ENCODE data around the gene PRKCZ. TPM values are rescaled to one million over a fixed set of nuclear protein-coding genes. Genes with fewer than 3 reads are reported as not detected.

The PRKCZ gene
- total and polyA plus RNA-seq, 9 of the 15 experiments (the other 6 are each of a cell fraction or from before 2014, with no cell fraction given), result 0.07 to 3.1 (median 1.3) TPM

DNA sequence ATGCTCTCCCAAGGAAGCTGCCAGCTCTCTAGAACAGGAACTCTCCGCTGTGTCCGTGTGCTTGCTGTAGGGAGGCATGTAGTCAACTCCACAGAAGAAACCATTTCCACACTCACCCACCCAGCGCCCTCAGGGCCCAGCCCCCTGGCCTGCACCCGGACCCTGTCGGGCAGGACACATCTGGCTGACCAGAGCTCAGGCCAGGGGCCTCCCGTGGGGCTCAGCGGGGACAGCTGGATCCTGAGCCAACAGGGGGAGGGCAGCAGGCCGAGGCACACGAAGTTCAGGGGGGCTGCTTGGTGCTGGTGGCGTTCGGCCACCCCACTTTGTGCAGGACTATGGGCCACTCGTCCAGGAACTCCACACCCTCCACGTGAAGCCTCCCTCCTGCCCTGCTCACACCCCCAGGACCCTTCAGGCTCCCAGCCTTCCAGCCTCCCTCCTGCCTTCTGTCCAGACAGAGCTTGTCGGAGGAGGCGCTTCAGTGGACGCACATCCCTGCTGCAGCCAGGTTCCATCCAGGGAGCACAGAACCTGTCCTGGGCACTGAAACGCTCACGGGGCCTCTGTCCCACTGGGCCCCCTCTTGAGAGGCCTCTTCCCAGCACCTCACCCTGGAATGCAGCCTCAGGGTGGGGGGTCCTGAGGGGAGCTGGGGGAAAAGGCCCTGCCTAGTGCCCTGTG is 159.3 kb downstream of the PRKCZ start:
- Histone ChIP-seq H3K27me3 (ENCODE audit: control insufficient read depth in 2 of 2, insufficient read depth in 2 of 2, low read length in 2 of 2) (no peaks in the 10 kb centered on the region), H3K36me3 (ENCODE audit: control insufficient read depth, insufficient read depth, low read length) (no peaks in the 10 kb centered on the region), H3K4me3 (no peak overlapping the region), H3K9ac (ENCODE audit: insufficient read depth in 1 of 2, low read depth in 2 of 2, low read length in 2 of 2) (peak overlapping the region in 1 of 2 experiments; percentile 73; a peak in 2 of 4 replicates), H3K79me2 (ENCODE audit: control insufficient read depth, insufficient read depth, low read length) (no peaks in the 10 kb centered on the region), H3K9me3 (replicated peaks; ENCODE audit: control insufficient read depth, insufficient read depth, low read depth, low read length) (no peaks in the 10 kb centered on the region), H3K4me2 (ENCODE audit: insufficient read depth, low read length) (no peak overlapping the region), H3K9me1 (ENCODE audit: control insufficient read depth, insufficient read depth, low read length) (no peaks in the 10 kb centered on the region), H3K27ac (ENCODE audit: extremely low read depth, low read depth, low read length) (no peak overlapping the region), H3K4me1 (replicated peaks in 1 of 2; ENCODE audit: control insufficient read depth in 2 of 2, insufficient read depth in 2 of 2, low read length in 2 of 2) (peaks cover 39 to 87% of the 10 kb centered on the region in 2 experiments), H4K20me1 (replicated peaks; ENCODE audit: control insufficient read depth, insufficient read depth, low read length) (no peaks in the 10 kb centered on the region), H2AFZ (ENCODE audit: low read depth, low read length) (no peak overlapping the region)
- BruUV-seq (replicated peaks), result no TSS peak
- ATAC-seq, result no peak
- no peak for DNase-seq (ENCODE audit: extremely low read depth in 1 of 4, low spot score in 3 of 4)
- POLR2A ChIA-PET, result interaction anchor here (1.0 to 3.7 kb wide), 4 partner anchors 10 to 25 kb away, joined by 3 to 27 read pairs (median 4); partner anchors contain the start of gene SKI
- FAIRE-seq, result no peak
- in situ Hi-C loops (cut with MboI) (no loop called here), intact Hi-C loops (cut with micrococcal nuclease) (no loop called here)
- 39% methylated on average over 17 of the region's 18 CpGs for WGBS (ENCODE audit: insufficient coverage, low coverage, missing lambda C conversion rate)
- TF ChIP-seq POLR2G (IDR thresholded peaks at IDR 0.05; ENCODE audit: low read depth, low read length) (peak; percentile 38; the same call in 1 of the 2 replicates), TAF9B (IDR thresholded peaks at IDR 0.05; ENCODE audit: partially characterized antibody) (no peak)
- CTCF ChIA-PET (ENCODE audit: low intra/inter-chr PET ratio), result no interaction called here

DNA sequence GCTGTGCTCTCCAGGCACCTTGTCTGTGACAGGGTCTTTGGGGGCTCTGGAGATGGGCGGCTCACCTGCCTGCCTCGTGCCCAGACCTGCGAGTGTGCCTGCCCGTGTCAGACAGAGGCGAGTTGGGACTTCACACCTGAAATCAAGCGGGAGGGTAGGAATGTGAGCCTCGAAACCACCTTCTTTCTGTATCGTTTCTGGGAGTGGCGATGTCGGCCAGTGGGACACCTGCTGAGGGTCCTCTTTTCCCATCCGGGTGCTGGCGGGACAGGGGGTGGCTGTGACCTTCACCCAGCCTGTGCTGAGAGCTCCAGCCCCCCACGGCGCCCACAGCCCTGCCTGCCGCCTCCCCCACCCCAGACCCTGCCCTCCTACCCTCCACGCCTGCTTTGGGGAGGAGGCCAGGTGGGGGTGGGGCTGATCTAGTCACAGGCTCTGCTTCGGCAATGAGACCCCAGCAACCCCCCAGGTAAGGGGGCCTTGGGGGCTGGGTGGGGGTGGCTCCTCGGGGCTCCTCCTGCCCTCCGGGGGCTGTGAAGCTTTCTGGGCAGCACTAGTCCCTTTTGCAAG is 160.0 kb downstream of the PRKCZ start:
- CTCF ChIA-PET (ENCODE audit: low intra/inter-chr PET ratio), result no interaction called here
- Histone ChIP-seq H3K4me2 (ENCODE audit: insufficient read depth, low read length) (no peak overlapping the region), H3K27me3 (ENCODE audit: control insufficient read depth in 2 of 2, insufficient read depth in 2 of 2, low read length in 2 of 2) (no peaks in the 10 kb centered on the region), H3K79me2 (ENCODE audit: control insufficient read depth, insufficient read depth, low read length) (no peaks in the 10 kb centered on the region), H3K9me3 (replicated peaks; ENCODE audit: control insufficient read depth, insufficient read depth, low read depth, low read length) (no peaks in the 10 kb centered on the region), H3K9me1 (ENCODE audit: control insufficient read depth, insufficient read depth, low read length) (no peaks in the 10 kb centered on the region), H3K9ac (ENCODE audit: insufficient read depth in 1 of 2, low read depth in 2 of 2, low read length in 2 of 2) (peak overlapping the region in 1 of 2 experiments; percentile 73; a peak in 2 of 4 replicates), H2AFZ (ENCODE audit: low read depth, low read length) (no peak overlapping the region), H3K36me3 (ENCODE audit: control insufficient read depth, insufficient read depth, low read length) (no peaks in the 10 kb centered on the region), H3K27ac (ENCODE audit: extremely low read depth, low read depth, low read length) (no peak overlapping the region), H4K20me1 (replicated peaks; ENCODE audit: control insufficient read depth, insufficient read depth, low read length) (no peaks in the 10 kb centered on the region), H3K4me3 (no peak overlapping the region), H3K4me1 (replicated peaks in 1 of 2; ENCODE audit: control insufficient read depth in 2 of 2, insufficient read depth in 2 of 2, low read length in 2 of 2) (peaks cover 39 to 90% of the 10 kb centered on the region in 2 experiments)
- FAIRE-seq, result no peak
- intact Hi-C loops (cut with micrococcal nuclease), result no loop called here
- no TSS peak for BruUV-seq (replicated peaks)
- ATAC-seq, result no peak
- POLR2A ChIA-PET, result interaction anchor here (0.8 to 3.7 kb wide), 4 partner anchors 10 to 25 kb away, joined by 3 to 27 read pairs (median 4); partner anchors contain the start of gene SKI
- in situ Hi-C loops (cut with MboI), result no loop called here
- WGBS (ENCODE audit: insufficient coverage, low coverage, missing lambda C conversion rate), result 36% methylated on average over 16 of the region's 19 CpGs
- no peak for DNase-seq (ENCODE audit: extremely low read depth in 1 of 4, low spot score in 3 of 4)
- TF ChIP-seq, protein P1, sequence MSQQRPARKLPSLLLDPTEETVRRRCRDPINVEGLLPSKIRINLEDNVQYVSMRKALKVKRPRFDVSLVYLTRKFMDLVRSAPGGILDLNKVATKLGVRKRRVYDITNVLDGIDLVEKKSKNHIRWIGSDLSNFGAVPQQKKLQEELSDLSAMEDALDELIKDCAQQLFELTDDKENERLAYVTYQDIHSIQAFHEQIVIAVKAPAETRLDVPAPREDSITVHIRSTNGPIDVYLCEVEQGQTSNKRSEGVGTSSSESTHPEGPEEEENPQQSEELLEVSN (IDR thresholded peaks at IDR 0.05; ENCODE audit: borderline replicate concordance in 1 of 2, extremely low read depth in 1 of 2, insufficient read depth in 1 of 2, insufficient read length in 1 of 2, low read depth in 1 of 2, low read length in 1 of 2, poor library complexity in 1 of 2, severe bottlenecking in 1 of 2), result peak in 1 of 2 experiments; percentile 55
- TF ChIP-seq ZBED1 (IDR thresholded peaks at IDR 0.05) (no peak), ZNF146 (CRISPR knock-in tag; IDR thresholded peaks at IDR 0.05; ENCODE audit: unreplicated experiment) (no peak), TGIF2 (CRISPR knock-in tag; IDR thresholded peaks at IDR 0.05) (no peak), C11orf30 (IDR thresholded peaks at IDR 0.05; ENCODE audit: low read depth) (no peak), HDAC3 (IDR thresholded peaks at IDR 0.05; ENCODE audit: borderline replicate concordance, partially characterized antibody) (no peak), RBM25 (IDR thresholded peaks at IDR 0.05; ENCODE audit: low read depth, low read length, severe bottlenecking) (no peak)
- TF ChIP-seq, protein P2, sequence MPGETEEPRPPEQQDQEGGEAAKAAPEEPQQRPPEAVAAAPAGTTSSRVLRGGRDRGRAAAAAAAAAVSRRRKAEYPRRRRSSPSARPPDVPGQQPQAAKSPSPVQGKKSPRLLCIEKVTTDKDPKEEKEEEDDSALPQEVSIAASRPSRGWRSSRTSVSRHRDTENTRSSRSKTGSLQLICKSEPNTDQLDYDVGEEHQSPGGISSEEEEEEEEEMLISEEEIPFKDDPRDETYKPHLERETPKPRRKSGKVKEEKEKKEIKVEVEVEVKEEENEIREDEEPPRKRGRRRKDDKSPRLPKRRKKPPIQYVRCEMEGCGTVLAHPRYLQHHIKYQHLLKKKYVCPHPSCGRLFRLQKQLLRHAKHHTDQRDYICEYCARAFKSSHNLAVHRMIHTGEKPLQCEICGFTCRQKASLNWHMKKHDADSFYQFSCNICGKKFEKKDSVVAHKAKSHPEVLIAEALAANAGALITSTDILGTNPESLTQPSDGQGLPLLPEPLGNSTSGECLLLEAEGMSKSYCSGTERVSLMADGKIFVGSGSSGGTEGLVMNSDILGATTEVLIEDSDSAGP (CRISPR knock-in tag; IDR thresholded peaks at IDR 0.05), result 0 out of 2 replicates have a peak, but pooled peaks have one; percentile 16
